WERI-Rb-1 (cell line): ENCODE data around the gene CREB1.

ENCODE experiments used
- DNase-seq: peaks from one replicate; pipeline ENCODE4 v3.0.0-alpha.2; 2020
- H3K27ac ChIP-seq: fragments of 250-450 bp; sonication (Bioruptor Pico); 2 replicates; pipeline ENCODE4 v1.5.1; 2020; ENCODE audit warnings: mild to moderate bottlenecking, moderate library complexity
- H3K27me3 ChIP-seq: fragments of 250-450 bp; sonication (Bioruptor Pico); 2 replicates; pipeline ENCODE4 v1.5.1; 2021; ENCODE audit warnings: mild to moderate bottlenecking, low read depth, moderate library complexity; ENCODE audit not compliant: insufficient read depth, severe bottlenecking
- H3K36me3 ChIP-seq: fragments of 250-450 bp; sonication (Bioruptor Pico); 2 replicates; pipeline ENCODE4 v1.5.1; 2020; ENCODE audit warnings: mild to moderate bottlenecking, moderate library complexity
- H3K4me3 ChIP-seq: 2 replicates; pipeline ENCODE4 v1.5.1; 2011; ENCODE audit warnings: low read depth, mild to moderate bottlenecking, control low read depth, low read length
- H3K9me3 ChIP-seq: fragments of 250-450 bp; sonication (Bioruptor Pico); 2 replicates; pipeline ENCODE4 v1.5.1; 2021; ENCODE audit warnings: mild to moderate bottlenecking, moderate library complexity; ENCODE audit not compliant: severe bottlenecking
- CTCF ChIP-seq: IDR thresholded peaks from 2 replicates; pipeline ENCODE4 v1.5.1; 2011; ENCODE audit warnings: low read depth, mild to moderate bottlenecking, control low read depth, inconsistent platforms, low read length

CREB1 gene

GRCh38 chr2:207546822-207547221, 17.1 kb downstream of the CREB1 start:
- Histone ChIP-seq H3K36me3 (no peaks in the 10 kb centered on the region; the same call in none of the 2 replicates), H3K27me3 (no peaks in the 10 kb centered on the region), H3K4me3 (no peak overlapping the region), H3K9me3 (no peaks in the 10 kb centered on the region), H3K27ac (no peak overlapping the region)
- TF ChIP-seq CTCF, result no peak
- DNase-seq, result no peak

- DNase-seq, result no peak
- Histone ChIP-seq H3K9me3 (no peaks in the 10 kb centered on the region), H3K4me3 (no peak overlapping the region), H3K27me3 (no peaks in the 10 kb centered on the region), H3K27ac (no peak overlapping the region), H3K36me3 (no peaks in the 10 kb centered on the region; the same call in none of the 2 replicates)
- no peak for TF ChIP-seq CTCF
Observed at GRCh38 chr2:207549145-207549544, 19.4 kb downstream of the CREB1 start.

- TF ChIP-seq CTCF, result no peak
- Histone ChIP-seq H3K27me3 (no peaks in the 10 kb centered on the region), H3K9me3 (no peaks in the 10 kb centered on the region), H3K36me3 (peaks cover 34% of the 10 kb centered on the region), H3K27ac (no peak overlapping the region), H3K4me3 (no peak overlapping the region)
- no peak for DNase-seq
Observed at GRCh38 chr2:207558079-207558491, 28.3 kb downstream of the CREB1 start.

GRCh38 chr2:207561386-207562080, 31.8 kb downstream of the CREB1 start:
- no peak for TF ChIP-seq CTCF

GRCh38 chr2:207565736-207566500, 36.2 kb downstream of the CREB1 start:
- H3K27ac ChIP-seq, result no peak overlapping the region
- no peaks in the 10 kb centered on the region for H3K27me3 ChIP-seq
- no peak for TF ChIP-seq CTCF
- H3K36me3 ChIP-seq, result peaks cover 59% of the 10 kb centered on the region
- H3K4me3 ChIP-seq, result no peak overlapping the region
- DNase-seq, result no peak
- H3K9me3 ChIP-seq, result no peaks in the 10 kb centered on the region

More at GRCh38 chr2:207561386-207562080, 31.8 kb downstream of the CREB1 start:
- H3K4me3 ChIP-seq, result no peak overlapping the region
- no peaks in the 10 kb centered on the region for H3K9me3 ChIP-seq
- no peak overlapping the region for H3K27ac ChIP-seq
- no peak for DNase-seq
- no peaks in the 10 kb centered on the region for H3K27me3 ChIP-seq
- H3K36me3 ChIP-seq, result peaks cover 40% of the 10 kb centered on the region
